GM23338 (cell line): ENCODE results near the gene NCOA1. TPM values are rescaled to one million over a fixed set of nuclear protein-coding genes. Genes with fewer than 3 reads are reported as not detected.

Experiments used
- ATAC-seq: fragments of 200-7000 bp; cut with Tn5 transposase; 3 replicates; pipeline ENCODE4 v1.9.1; 2020
- DNase-seq: peaks from one replicate; pipeline ENCODE4 v3.0.0-alpha.2; 2015; ENCODE audit warnings: low spot score
- H2AFZ ChIP-seq: fragments of 200-600 bp; sonication (generic); 2 replicates; pipeline ENCODE4 v1.8.0; 2016; ENCODE audit warnings: antibody characterized with exemption, mild to moderate bottlenecking, moderate library complexity
- H3F3A ChIP-seq: fragments of 200-600 bp; sonication (generic); replicated peaks from 2 replicates; pipeline ENCODE4 v1.8.0; 2017; ENCODE audit warnings: antibody characterized with exemption, mixed run types, low read depth
- H3K27ac ChIP-seq: fragments of 200-600 bp; sonication (generic); 2 replicates; pipeline ENCODE4 v1.6.1; 2016; ENCODE audit warnings: low read depth
- H3K27me3 ChIP-seq: fragments of 200-600 bp; sonication (generic); 2 replicates; pipeline ENCODE4 v1.8.0; 2016; ENCODE audit warnings: mild to moderate bottlenecking, mixed run types, moderate library complexity; ENCODE audit not compliant: insufficient read depth
- H3K36me3 ChIP-seq: fragments of 200-600 bp; sonication (generic); 2 replicates; pipeline ENCODE4 v1.8.0; 2016; ENCODE audit warnings: mild to moderate bottlenecking; ENCODE audit not compliant: insufficient read depth
- H3K4me1 ChIP-seq: fragments of 200-600 bp; sonication (generic); 2 replicates; pipeline ENCODE4 v1.8.0; 2016; ENCODE audit warnings: mild to moderate bottlenecking, moderate library complexity; ENCODE audit not compliant: insufficient read depth
- H3K4me2 ChIP-seq: fragments of 200-600 bp; sonication (generic); 2 replicates; pipeline ENCODE4 v1.7.1; 2017; ENCODE audit warnings: mixed run types
- H3K4me3 ChIP-seq: fragments of 200-600 bp; sonication (generic); 2 replicates; pipeline ENCODE4 v1.6.1; 2016; ENCODE audit warnings: mixed run types
- H3K79me2 ChIP-seq: fragments of 200-600 bp; sonication (generic); replicated peaks from 2 replicates; pipeline ENCODE4 v1.8.0; 2017; ENCODE audit warnings: mild to moderate bottlenecking; ENCODE audit not compliant: insufficient read depth
- H3K9me2 ChIP-seq: fragments of 200-600 bp; sonication (generic); 2 replicates; pipeline ENCODE4 v1.8.0; 2017; ENCODE audit not compliant: insufficient read depth
- H4K20me1 ChIP-seq: fragments of 200-600 bp; sonication (generic); replicated peaks from 2 replicates; pipeline ENCODE4 v1.8.0; 2017; ENCODE audit warnings: mild to moderate bottlenecking; ENCODE audit not compliant: insufficient read depth
- H3K27ac Mint-ChIP-seq: 2 replicates; pipeline ENCODE4 v1.8.0; 2020; ENCODE audit warnings: inconsistent platforms, mild to moderate bottlenecking, moderate library complexity, mixed read lengths
- H3K27me3 Mint-ChIP-seq: 3 replicates; pipeline ENCODE4 v1.8.0; 2022; ENCODE audit warnings: low read depth, mild to moderate bottlenecking, moderate library complexity, mixed read lengths, inconsistent platforms; ENCODE audit not compliant: insufficient read depth, poor library complexity
- H3K36me3 Mint-ChIP-seq: 3 replicates; pipeline ENCODE4 v1.8.0; 2021; ENCODE audit warnings: low read depth, mild to moderate bottlenecking, inconsistent platforms, moderate library complexity, mixed read lengths
- H3K4me1 Mint-ChIP-seq: 3 replicates; pipeline ENCODE4 v1.8.0; 2020; ENCODE audit warnings: mild to moderate bottlenecking, inconsistent platforms, mixed read lengths
- H3K4me3 Mint-ChIP-seq: 3 replicates; pipeline ENCODE4 v1.8.0; 2021; ENCODE audit warnings: moderate library complexity, mild to moderate bottlenecking, inconsistent platforms, mixed read lengths
- H3K9me3 Mint-ChIP-seq: 3 replicates; pipeline ENCODE4 v1.8.0; 2020; ENCODE audit warnings: moderate library complexity, mild to moderate bottlenecking, inconsistent platforms, mixed read lengths
- CREB1 ChIP-seq: fragments of 250-450 bp; sonication (Bioruptor Pico); IDR thresholded peaks from 2 replicates; pipeline ENCODE4 v1.5.0; 2020; ENCODE audit warnings: low read depth, mild to moderate bottlenecking, moderate library complexity
- NANOG ChIP-seq: IDR thresholded peaks from 2 replicates; pipeline ENCODE4 v1.6.1; 2016; ENCODE audit warnings: antibody characterized with exemption, borderline replicate concordance
- POLR2AphosphoS5 ChIP-seq: IDR thresholded peaks from 2 replicates; pipeline ENCODE4 v1.6.1; 2016; ENCODE audit warnings: antibody characterized with exemption, low read depth
- STAT1 ChIP-seq: IDR thresholded peaks from one replicate; pipeline ENCODE4 v1.6.1; 2016; ENCODE audit warnings: antibody characterized with exemption; ENCODE audit not compliant: unreplicated experiment
- ZNF462 ChIP-seq: fragments of 250-450 bp; sonication (Bioruptor Pico); IDR thresholded peaks from 2 replicates; pipeline ENCODE4 v1.5.0; 2020; ENCODE audit warnings: mild to moderate bottlenecking, moderate library complexity
- polyA plus RNA-seq: library from polyadenylated mRNA; unstranded; fragments of >200 nt; fragmentation: Nextera tagmentation; extraction: Ambion mirVana; gene quantifications from 2 replicates; pipeline ENCODE4 v1.2.1, GENCODE V29; 2016
- total RNA-seq: library from RNA; depleted of rRNA; stranded (reverse); fragments of >200 nt; shearing (Covaris generic); gene quantifications from 2 replicates; pipeline ENCODE4 v1.2.3, GENCODE V29; 2014
- TF ChIP-seq, protein P1 (sequence below): IDR thresholded peaks from 2 replicates; pipeline ENCODE4 v1.6.1; 2016; ENCODE audit warnings: antibody characterized with exemption

The NCOA1 gene
- total and polyA plus RNA-seq, 2 experiments from 2014 or later: 7.1 to 15.1 TPM

GRCh38 chr2:24717263-24717951 is 226.4 kb downstream of the NCOA1 start:
- Histone ChIP-seq H3K27me3 (no peaks in the 10 kb centered on the region), H3K4me1 (no peaks in the 10 kb centered on the region), H3K4me3 (no peak overlapping the region), H2AFZ (no peak overlapping the region), H3F3A (no peaks in the 10 kb centered on the region), H3K36me3 (no peaks in the 10 kb centered on the region), H3K9me2 (no peaks in the 10 kb centered on the region), H3K4me2 (no peak overlapping the region), H3K27ac (no peak overlapping the region), H3K79me2 (no peaks in the 10 kb centered on the region), H4K20me1 (no peaks in the 10 kb centered on the region)
- no peaks in the 10 kb centered on the region for H3K9me3 Mint-ChIP-seq
- no peaks in the 10 kb centered on the region for H3K27me3 Mint-ChIP-seq
- DNase-seq: no peak
- no peak for TF ChIP-seq ZNF462 (CRISPR knock-in tag)
- no peak for TF ChIP-seq NANOG
- TF ChIP-seq, protein P1, sequence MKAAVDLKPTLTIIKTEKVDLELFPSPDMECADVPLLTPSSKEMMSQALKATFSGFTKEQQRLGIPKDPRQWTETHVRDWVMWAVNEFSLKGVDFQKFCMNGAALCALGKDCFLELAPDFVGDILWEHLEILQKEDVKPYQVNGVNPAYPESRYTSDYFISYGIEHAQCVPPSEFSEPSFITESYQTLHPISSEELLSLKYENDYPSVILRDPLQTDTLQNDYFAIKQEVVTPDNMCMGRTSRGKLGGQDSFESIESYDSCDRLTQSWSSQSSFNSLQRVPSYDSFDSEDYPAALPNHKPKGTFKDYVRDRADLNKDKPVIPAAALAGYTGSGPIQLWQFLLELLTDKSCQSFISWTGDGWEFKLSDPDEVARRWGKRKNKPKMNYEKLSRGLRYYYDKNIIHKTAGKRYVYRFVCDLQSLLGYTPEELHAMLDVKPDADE: no peak
- no peak for TF ChIP-seq STAT1
- H3K36me3 Mint-ChIP-seq: no peaks in the 10 kb centered on the region; the same call in 2 of the 3 replicates
- no peak overlapping the region for H3K27ac Mint-ChIP-seq
- no peaks in the 10 kb centered on the region for H3K4me1 Mint-ChIP-seq
- no peak overlapping the region for H3K4me3 Mint-ChIP-seq
- no peak for ATAC-seq

DNA sequence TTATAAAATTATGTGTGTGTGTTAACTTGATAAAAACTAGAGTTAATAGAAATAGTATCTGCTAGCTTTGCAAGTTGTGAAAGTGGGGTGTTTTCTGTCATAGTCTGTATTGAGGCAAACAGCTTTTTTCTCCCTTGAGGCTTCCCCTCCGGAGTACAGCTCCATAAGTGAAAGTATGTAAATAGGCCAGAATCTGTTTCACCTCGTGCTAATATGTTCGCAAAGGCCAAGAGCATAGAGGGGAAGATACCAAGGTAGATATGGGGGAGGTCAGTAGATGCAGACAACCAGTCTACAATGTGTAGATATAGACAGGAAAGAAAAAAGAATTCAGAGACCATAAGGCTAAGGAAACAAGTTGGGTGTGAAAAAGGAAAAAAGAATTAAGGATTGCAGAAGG is 229.3 kb downstream of the NCOA1 start:
- Mint-ChIP-seq H3K4me1 (no peaks in the 10 kb centered on the region), H3K36me3 (no peaks in the 10 kb centered on the region; the same call in 2 of the 3 replicates), H3K4me3 (no peak overlapping the region), H3K27ac (no peak overlapping the region), H3K9me3 (no peaks in the 10 kb centered on the region), H3K27me3 (no peaks in the 10 kb centered on the region)
- Histone ChIP-seq H4K20me1 (no peaks in the 10 kb centered on the region), H3K36me3 (no peaks in the 10 kb centered on the region), H3K27ac (no peak overlapping the region), H3K27me3 (no peaks in the 10 kb centered on the region), H3K79me2 (no peaks in the 10 kb centered on the region), H3K4me3 (no peak overlapping the region), H2AFZ (no peak overlapping the region), H3K9me2 (no peaks in the 10 kb centered on the region), H3K4me2 (no peak overlapping the region), H3K4me1 (no peaks in the 10 kb centered on the region), H3F3A (no peaks in the 10 kb centered on the region)
- ATAC-seq (no peak), DNase-seq (no peak)
- no peak for TF ChIP-seq CREB1 (CRISPR knock-in tag)
- TF ChIP-seq NANOG: no peak
- TF ChIP-seq POLR2AphosphoS5: no peak
